Sigmoid colon (tissue), 7 donors: ENCODE measurements around the gene NTRK3. TPM values are rescaled to one million over a fixed set of nuclear protein-coding genes. Genes with fewer than 3 reads are reported as not detected.
A peak's percentile ranks its signal among the peaks of the same experiment; 100 is the strongest.

ENCODE experiments used
- DNase-seq: peaks from one replicate; pipeline ENCODE4 v3.0.0-alpha.2; 2019
- H3K27ac ChIP-seq, 4 donors: fragments of 200-600 bp; sonication (generic); one replicate each; pipeline ENCODE4 v1.5.1; 2016 to 2019; ENCODE audit warnings: mild to moderate bottlenecking in 1 of 4
- H3K27me3 ChIP-seq, 3 donors: fragments of 200-600 bp; sonication (generic); one replicate each; pipeline ENCODE4 v1.5.1; 2019; ENCODE audit warnings: mild to moderate bottlenecking in 1 of 3
- H3K36me3 ChIP-seq, 4 donors: fragments of 200-600 bp; sonication (generic); one replicate each; pipeline ENCODE4 v1.5.1; 2016 to 2019
- H3K4me1 ChIP-seq, 4 donors: fragments of 200-600 bp; sonication (generic); one replicate each; pipeline ENCODE4 v1.5.1; 2017 to 2019
- H3K4me3 ChIP-seq, 4 donors: fragments of 200-600 bp; sonication (generic); one replicate each; pipeline ENCODE4 v1.5.1; 2017 to 2019; ENCODE audit warnings: mild to moderate bottlenecking in 2 of 4, moderate library complexity in 1 of 4
- H3K9me3 ChIP-seq, 4 donors: fragments of 200-600 bp in 3 of 4; sonication (generic) in 3 of 4; one replicate each; pipeline versions ENCODE4 v1.5.1 to v1.6.1; 2013 to 2019
- CTCF ChIP-seq, 4 experiments: fragments of 450-650 bp in 3 of 4; fragments of 200-600 bp in 1 of 4; IDR thresholded peaks; one replicate each; pipeline ENCODE4 v1.5.1; 2016 to 2019; ENCODE audit warnings: antibody characterized with exemption in 4 of 4, mild to moderate bottlenecking in 3 of 4, moderate library complexity in 2 of 4
- EP300 ChIP-seq, 4 donors: sonication (generic); formaldehyde crosslinking; IDR thresholded peaks; one replicate each; pipeline ENCODE4 v1.6.1; 2017; ENCODE audit warnings: antibody characterized with exemption in 4 of 4
- POLR2A ChIP-seq, 2 donors: fragments of 450-650 bp; IDR thresholded peaks; one replicate each; pipeline ENCODE4 v1.6.1; 2016; ENCODE audit warnings: antibody characterized with exemption in 2 of 2, mild to moderate bottlenecking in 2 of 2, moderate library complexity in 2 of 2
- POLR2AphosphoS5 ChIP-seq, 4 donors: sonication (generic); formaldehyde crosslinking; IDR thresholded peaks; one replicate each; pipeline ENCODE4 v1.6.1; 2017; ENCODE audit warnings: antibody characterized with exemption in 4 of 4
- WGBS, 2 donors: extraction: QIAGEN DNeasy Blood & Tissue Kit; methylation state at CpG; one replicate each; pipeline ENCODE4 v1.1.7; 2013; 5-methylcytosine and 5-hydroxymethylcytosine counted together
- intact Hi-C: fragments of 100-400 bp; cut with DNase I; formaldehyde crosslinking; loops from one replicate; pipeline ENCODE4 v1.15.1; 2023
- polyA plus RNA-seq, 3 donors: library from polyadenylated mRNA; stranded (reverse); fragments of 200-250 nt; gene quantifications; one replicate each; pipeline ENCODE4 v1.2.3, GENCODE V29; 2013
- total RNA-seq, 4 donors: library from RNA; depleted of rRNA; stranded (reverse); fragments of >200 nt; gene quantifications; one replicate each; pipeline ENCODE4 v1.1.0, GENCODE V29; 2016
- donor health status: healthy with polysubstance abuse.
- donor health status: Bipolar disorder and iron deficiency.
- donor health status: healthy.

NTRK3 gene
- total and polyA plus RNA-seq, 7 donors, result 1.1 to 13.0 (median 3.6) TPM; not detected in 2

GRCh38 chr15:87931584-87931983 is 325.0 kb downstream of the NTRK3 start:
- Histone ChIP-seq H3K4me1 (peaks cover 0 to 8% (median 4%) of the 10 kb centered on the region in 4 donors), H3K27me3 (no peaks in the 10 kb centered on the region), H3K9me3 (no peaks in the 10 kb centered on the region), H3K4me3 (no peak overlapping the region), H3K36me3 (no peaks in the 10 kb centered on the region), H3K27ac (no peak overlapping the region)
- WGBS, 2 donors, result 56 to 76% methylated on average over 2 of the region's 2 CpGs
- intact Hi-C loops, result no loop called here
- DNase-seq, result no peak
- no peak for TF ChIP-seq POLR2A (IDR thresholded peaks at IDR 0.05)
- TF ChIP-seq EP300 (IDR thresholded peaks at IDR 0.05), result no peak
- no peak for TF ChIP-seq CTCF (IDR thresholded peaks at IDR 0.05)
- no peak for TF ChIP-seq POLR2AphosphoS5 (IDR thresholded peaks at IDR 0.05)

- no peaks in the 10 kb centered on the region for H3K9me3 ChIP-seq
- H3K27ac ChIP-seq, result no peak overlapping the region
- H3K27me3 ChIP-seq, result no peaks in the 10 kb centered on the region
- peaks cover 0 to 5% (median 2%) of the 10 kb centered on the region in 4 donors for H3K4me1 ChIP-seq
- intact Hi-C loops, result no loop called here
- 68 to 80% methylated on average over 5 of the region's 5 CpGs for WGBS, 2 donors
- no peaks in the 10 kb centered on the region for H3K36me3 ChIP-seq
- TF ChIP-seq EP300 (IDR thresholded peaks at IDR 0.05) (no peak), POLR2A (IDR thresholded peaks at IDR 0.05) (no peak), POLR2AphosphoS5 (IDR thresholded peaks at IDR 0.05) (no peak), CTCF (IDR thresholded peaks at IDR 0.05) (no peak)
- no peak for DNase-seq
- no peak overlapping the region for H3K4me3 ChIP-seq
Measured at GRCh38 chr15:87930457-87930856, 326.1 kb downstream of the NTRK3 start.

GRCh38 chr15:87929841-87930240 is 326.7 kb downstream of the NTRK3 start:
- 78 to 89% methylated on average over 2 of the region's 2 CpGs for WGBS, 2 donors
- TF ChIP-seq POLR2AphosphoS5 (IDR thresholded peaks at IDR 0.05), result no peak
- TF ChIP-seq POLR2A (IDR thresholded peaks at IDR 0.05), result no peak
- TF ChIP-seq EP300 (IDR thresholded peaks at IDR 0.05), result no peak
- TF ChIP-seq CTCF (IDR thresholded peaks at IDR 0.05), result no peak

GRCh38 chr15:87924433-87924832 is 332.1 kb downstream of the NTRK3 start:
- Histone ChIP-seq H3K4me1 (no peaks in the 10 kb centered on the region), H3K36me3 (no peaks in the 10 kb centered on the region), H3K9me3 (no peaks in the 10 kb centered on the region), H3K27me3 (no peaks in the 10 kb centered on the region), H3K27ac (no peak overlapping the region), H3K4me3 (no peak overlapping the region)
- 32 to 67% methylated on average over 1 of the region's 1 CpG for WGBS, 2 donors
- TF ChIP-seq POLR2A (IDR thresholded peaks at IDR 0.05) (no peak), EP300 (IDR thresholded peaks at IDR 0.05) (no peak), CTCF (IDR thresholded peaks at IDR 0.05) (no peak), POLR2AphosphoS5 (IDR thresholded peaks at IDR 0.05) (no peak)
- no peak for DNase-seq
- intact Hi-C loops, result no loop called here

More at GRCh38 chr15:87929841-87930240, 326.7 kb downstream of the NTRK3 start:
- no peaks in the 10 kb centered on the region for H3K4me1 ChIP-seq
- H3K9me3 ChIP-seq, result no peaks in the 10 kb centered on the region
- no peak overlapping the region for H3K4me3 ChIP-seq
- H3K36me3 ChIP-seq, result no peaks in the 10 kb centered on the region
- DNase-seq, result no peak
- H3K27me3 ChIP-seq, result no peaks in the 10 kb centered on the region
- intact Hi-C loops, result no loop called here
- no peak overlapping the region for H3K27ac ChIP-seq

- intact Hi-C loops, result no loop called here
- TF ChIP-seq CTCF (IDR thresholded peaks at IDR 0.05) (no peak), EP300 (IDR thresholded peaks at IDR 0.05) (no peak), POLR2A (IDR thresholded peaks at IDR 0.05) (no peak), POLR2AphosphoS5 (IDR thresholded peaks at IDR 0.05) (peak in 1 of 4 donors; percentile 24)
- Histone ChIP-seq H3K4me3 (no peak overlapping the region), H3K4me1 (no peaks in the 10 kb centered on the region), H3K27me3 (no peaks in the 10 kb centered on the region), H3K9me3 (no peaks in the 10 kb centered on the region), H3K27ac (no peak overlapping the region), H3K36me3 (no peaks in the 10 kb centered on the region)
- no peak for DNase-seq
- 93 to 97% methylated on average over 3 of the region's 3 CpGs for WGBS, 2 donors
Measured at GRCh38 chr15:87919064-87919463, 337.5 kb downstream of the NTRK3 start.
